ENCODE data around the gene FAM120AOS.

DNA sequence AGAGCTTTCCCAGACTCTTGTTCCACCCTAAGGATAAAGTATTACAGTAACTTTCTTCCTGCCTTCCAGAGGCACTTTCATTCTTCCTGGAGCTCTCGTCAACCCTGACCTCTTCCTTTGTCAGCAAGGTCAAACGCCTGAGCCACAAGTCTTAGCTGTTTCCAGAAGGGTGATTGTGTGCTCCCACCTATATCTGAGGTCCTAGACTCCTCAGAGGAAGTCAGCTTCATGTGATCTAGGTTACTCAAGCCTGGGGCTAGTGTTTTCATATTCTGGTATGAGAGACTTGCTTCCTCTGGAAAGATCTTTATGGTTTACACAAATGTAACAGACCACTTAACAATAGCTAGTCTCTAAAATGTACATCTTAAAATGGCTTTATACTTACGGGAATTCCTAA lies 7.3 kb downstream of the FAM120AOS start:
- TF ChIP-seq, protein P1, sequence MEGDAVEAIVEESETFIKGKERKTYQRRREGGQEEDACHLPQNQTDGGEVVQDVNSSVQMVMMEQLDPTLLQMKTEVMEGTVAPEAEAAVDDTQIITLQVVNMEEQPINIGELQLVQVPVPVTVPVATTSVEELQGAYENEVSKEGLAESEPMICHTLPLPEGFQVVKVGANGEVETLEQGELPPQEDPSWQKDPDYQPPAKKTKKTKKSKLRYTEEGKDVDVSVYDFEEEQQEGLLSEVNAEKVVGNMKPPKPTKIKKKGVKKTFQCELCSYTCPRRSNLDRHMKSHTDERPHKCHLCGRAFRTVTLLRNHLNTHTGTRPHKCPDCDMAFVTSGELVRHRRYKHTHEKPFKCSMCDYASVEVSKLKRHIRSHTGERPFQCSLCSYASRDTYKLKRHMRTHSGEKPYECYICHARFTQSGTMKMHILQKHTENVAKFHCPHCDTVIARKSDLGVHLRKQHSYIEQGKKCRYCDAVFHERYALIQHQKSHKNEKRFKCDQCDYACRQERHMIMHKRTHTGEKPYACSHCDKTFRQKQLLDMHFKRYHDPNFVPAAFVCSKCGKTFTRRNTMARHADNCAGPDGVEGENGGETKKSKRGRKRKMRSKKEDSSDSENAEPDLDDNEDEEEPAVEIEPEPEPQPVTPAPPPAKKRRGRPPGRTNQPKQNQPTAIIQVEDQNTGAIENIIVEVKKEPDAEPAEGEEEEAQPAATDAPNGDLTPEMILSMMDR (IDR thresholded peaks at IDR 0.05 in 4 of 5, conservative IDR thresholded peaks at IDR 0.05 in 1 of 5), result no peak
- no peak for TF ChIP-seq POLR2A (IDR thresholded peaks at IDR 0.05)
